GM18520 (cell line): ENCODE results near the gene OR1E1.
"Not testable (repeated sequence)": the region's sequence is repeated elsewhere in the genome, so short reads cannot be mapped to it uniquely, and the experiment has no call there.

Source experiments
- ATAC-seq: cut with Tn5 transposase; IDR thresholded peaks from one replicate; pipeline ENCODE4 v1.9.1; 2021; ENCODE audit not compliant: unreplicated experiment

OR1E1 gene

GRCh38 chr17:3398310-3398709 is at the start of gene OR1E1:
Gene OR1E1 (minus strand): TSS chr17:3398410. CDS start chr17:3398410, 0 bp downstream.
- no peak for ATAC-seq

GRCh38 chr17:3447625-3448024 is 49.4 kb upstream of the OR1E1 start:
- no peak for ATAC-seq

- no peak for ATAC-seq
These were observed 42.2 kb upstream of the OR1E1 start for GRCh38 chr17:3440451-3440850.

- ATAC-seq, result no peak
These were observed 40.2 kb upstream of the OR1E1 start for GRCh38 chr17:3438368-3438767.

GRCh38 chr17:3433741-3434140 is 35.5 kb upstream of the OR1E1 start, which contains the start of gene OR1E2:
Gene OR1E2 (minus strand): TSS chr17:3433841. CDS start chr17:3433841, 0 bp downstream.
- no peak for ATAC-seq

GRCh38 chr17:3433215-3433614 is 35.0 kb upstream of the OR1E1 start:
- ATAC-seq, result not testable (repeated sequence)

- no peak for ATAC-seq
These were observed 20.0 kb upstream of the OR1E1 start for GRCh38 chr17:3418222-3418621.

GRCh38 chr17:3415610-3416009 is 17.4 kb upstream of the OR1E1 start:
- no peak for ATAC-seq

GRCh38 chr17:3412216-3412615 is 14.0 kb upstream of the OR1E1 start:
- ATAC-seq, result not testable (repeated sequence)

- ATAC-seq, result no peak
These were observed 12.9 kb upstream of the OR1E1 start, which contains the start of gene OR3A3 for GRCh38 chr17:3411070-3411469. Gene OR3A3 (plus strand): TSS chr17:3411370.

GRCh38 chr17:3403856-3404255 is 5.6 kb upstream of the OR1E1 start:
- ATAC-seq, result not testable (repeated sequence)

GRCh38 chr17:3401786-3402185 is 3.6 kb upstream of the OR1E1 start:
- no peak for ATAC-seq

GRCh38 chr17:3400055-3400454 is 1.8 kb upstream of the OR1E1 start:
- ATAC-seq, result no peak

- not testable (repeated sequence) for ATAC-seq
These were observed 409 bp downstream of the OR1E1 start for GRCh38 chr17:3397801-3398200.

GRCh38 chr17:3389791-3390190 is 8.4 kb downstream of the OR1E1 start:
- no peak for ATAC-seq

- no peak for ATAC-seq
These were observed 12.1 kb downstream of the OR1E1 start, which contains the start of gene OR3A2 for GRCh38 chr17:3385869-3386816. Gene OR3A2 (minus strand): TSS chr17:3386308.

GRCh38 chr17:3381957-3382356 is 16.3 kb downstream of the OR1E1 start:
- no peak for ATAC-seq

GRCh38 chr17:3378321-3378720 is 19.9 kb downstream of the OR1E1 start:
- no peak for ATAC-seq

- not testable (repeated sequence) for ATAC-seq
These were observed 27.0 kb downstream of the OR1E1 start for GRCh38 chr17:3371167-3371566.
